Activated CD4-positive, alpha-beta T cell treated with anti-CD3 and anti-CD28 coated beads, Interleukin-2, amount 50 U/mL, for 1 hour (primary cell): Measurements from ENCODE around the gene DNAAF5.
A peak's percentile ranks its signal among the peaks of the same experiment; 100 is the strongest.

Experiments
- DNase-seq: peaks from one replicate; pipeline ENCODE4 v3.0.0-alpha.2; 2020

The DNAAF5 gene

GRCh38 chr7:707296-708000 is 19.1 kb upstream of the DNAAF5 start:
- no peak for DNase-seq

GRCh38 chr7:710161-710560 is 16.3 kb upstream of the DNAAF5 start:
- DNase-seq, result no peak

- no peak for DNase-seq
Observed at GRCh38 chr7:711093-711921, 15.2 kb upstream of the DNAAF5 start.

GRCh38 chr7:711922-712380 is 14.5 kb upstream of the DNAAF5 start:
- DNase-seq, result no peak

GRCh38 chr7:712381-713138 is 13.9 kb upstream of the DNAAF5 start:
- no peak for DNase-seq

GRCh38 chr7:713139-713457 is 13.4 kb upstream of the DNAAF5 start:
- DNase-seq, result no peak

- DNase-seq, result no peak
Observed at GRCh38 chr7:713488-714230, 12.8 kb upstream of the DNAAF5 start.

- no peak for DNase-seq
Observed at GRCh38 chr7:714251-714671, 12.2 kb upstream of the DNAAF5 start.

- DNase-seq, result no peak
Observed at GRCh38 chr7:716222-716621, 10.3 kb upstream of the DNAAF5 start.

GRCh38 chr7:716636-717035 is 9.9 kb upstream of the DNAAF5 start:
- no peak for DNase-seq

- DNase-seq, result no peak
Observed at GRCh38 chr7:721619-722248, 4.8 kb upstream of the DNAAF5 start.

- DNase-seq, result no peak
Observed at GRCh38 chr7:723541-723940, 3.0 kb upstream of the DNAAF5 start.

- no peak for DNase-seq
Observed at GRCh38 chr7:724298-724697, 2.2 kb upstream of the DNAAF5 start.

- no peak for DNase-seq
Observed at GRCh38 chr7:725223-726005, 1.1 kb upstream of the DNAAF5 start.

- DNase-seq, result peak; percentile 12
Observed at GRCh38 chr7:726854-727103, 280 bp downstream of the DNAAF5 start.

- peak; percentile 28 for DNase-seq
Observed at GRCh38 chr7:727104-727805, 756 bp downstream of the DNAAF5 start, which contains the start of gene PRKAR1B. Gene PRKAR1B, minus strand, starts transcription at chr7:727281. Its CDS starts 15,776 bp downstream, at chr7:711505.

GRCh38 chr7:727806-728460 is 1.4 kb downstream of the DNAAF5 start:
- no peak for DNase-seq

GRCh38 chr7:728602-729001 is 2.1 kb downstream of the DNAAF5 start:
- no peak for DNase-seq

GRCh38 chr7:729140-730000 is 2.9 kb downstream of the DNAAF5 start:
- DNase-seq, result no peak
